Adipocyte (in vitro differentiated cells): ENCODE data around the gene PIR.

Source experiments
- DNase-seq: peaks from one replicate; pipeline ENCODE4 v3.0.0-alpha.2; 2015; ENCODE audit warnings: low read depth
- H3K27me3 ChIP-seq: replicated peaks from 2 replicates; pipeline ENCODE4 v1.7.0; 2013; ENCODE audit warnings: mild to moderate bottlenecking, low read length, moderate library complexity; ENCODE audit not compliant: control insufficient read depth, insufficient read depth
- H3K36me3 ChIP-seq: 2 replicates; pipeline ENCODE4 v1.7.0; 2013; ENCODE audit warnings: low read length, mild to moderate bottlenecking, moderate library complexity; ENCODE audit not compliant: control insufficient read depth, insufficient read depth, severe bottlenecking
- H3K4me1 ChIP-seq: 2 replicates; pipeline ENCODE4 v1.7.0; 2013; ENCODE audit warnings: mild to moderate bottlenecking, low read length, moderate library complexity; ENCODE audit not compliant: control insufficient read depth, insufficient read depth
- H3K4me3 ChIP-seq: 2 replicates; pipeline ENCODE4 v1.7.0; 2013; ENCODE audit warnings: mild to moderate bottlenecking, low read length, moderate library complexity
- H3K9ac ChIP-seq: 2 replicates; pipeline ENCODE4 v1.7.0; 2013; ENCODE audit warnings: mild to moderate bottlenecking, low read length, moderate library complexity
- H3K9me3 ChIP-seq: 2 replicates; pipeline ENCODE4 v1.7.0; 2013; ENCODE audit warnings: mild to moderate bottlenecking, low read length, moderate library complexity; ENCODE audit not compliant: control insufficient read depth

The PIR gene

GRCh38 chrX:15344106-15344505, 149.0 kb downstream of the PIR start:
- Histone ChIP-seq H3K9me3 (peaks cover 3% of the 10 kb centered on the region), H3K4me1 (peaks cover 4% of the 10 kb centered on the region), H3K4me3 (no peak overlapping the region), H3K27me3 (peaks cover 14% of the 10 kb centered on the region), H3K9ac (no peak overlapping the region), H3K36me3 (no peaks in the 10 kb centered on the region)
- no peak for DNase-seq

GRCh38 chrX:15343075-15343476, 150.1 kb downstream of the PIR start:
- Histone ChIP-seq H3K9me3 (peaks cover 3% of the 10 kb centered on the region), H3K36me3 (no peaks in the 10 kb centered on the region), H3K4me1 (peaks cover 4% of the 10 kb centered on the region), H3K27me3 (peaks cover 7% of the 10 kb centered on the region), H3K9ac (no peak overlapping the region), H3K4me3 (no peak overlapping the region)
- peak; percentile 63 for DNase-seq

GRCh38 chrX:15340867-15341266, 152.3 kb downstream of the PIR start:
- no peak overlapping the region for H3K4me3 ChIP-seq
- no peaks in the 10 kb centered on the region for H3K36me3 ChIP-seq
- peaks cover 7% of the 10 kb centered on the region for H3K27me3 ChIP-seq
- peaks cover 4% of the 10 kb centered on the region for H3K4me1 ChIP-seq
- DNase-seq, result no peak
- no peak overlapping the region for H3K9ac ChIP-seq
- H3K9me3 ChIP-seq, result peaks cover 3% of the 10 kb centered on the region

- Histone ChIP-seq H3K36me3 (peaks cover 11% of the 10 kb centered on the region), H3K4me3 (peak overlapping the region; percentile 83), H3K4me1 (no peaks in the 10 kb centered on the region), H3K27me3 (peaks cover 5% of the 10 kb centered on the region), H3K9ac (peak overlapping the region; percentile 76), H3K9me3 (peaks cover 3% of the 10 kb centered on the region)
- peak; percentile 76 for DNase-seq
Observed at GRCh38 chrX:15336023-15336413, 157.1 kb downstream of the PIR start.

- Histone ChIP-seq H3K36me3 (peaks cover 11% of the 10 kb centered on the region), H3K9me3 (peaks cover 3% of the 10 kb centered on the region), H3K4me1 (no peaks in the 10 kb centered on the region), H3K4me3 (peak within 1 kb of the TSS; percentile 83), H3K9ac (peak within 1 kb of the TSS; percentile 82), H3K27me3 (peaks cover 3% of the 10 kb centered on the region)
- peak; percentile 97 for DNase-seq
Observed at GRCh38 chrX:15335135-15336022, 157.8 kb downstream of the PIR start, which contains the start of gene PIGA. Gene PIGA, minus strand, starts transcription at chrX:15335523. Its CDS starts 3,593 bp downstream, at chrX:15331930.
